ENCODE data around the gene RAET1G.
"Not testable (repeated sequence)": the region's sequence is repeated elsewhere in the genome, so short reads cannot be mapped to it uniquely, and the experiment has no call there.

RAET1G gene

GRCh38 chr6:149953934-149954327 lies 31.0 kb upstream of the RAET1G start:
- DNase-seq (ENCODE audit: low read depth), result not testable (repeated sequence)

- not testable (repeated sequence) for DNase-seq (ENCODE audit: low read depth)
Observed at GRCh38 chr6:149953390-149953789, 30.5 kb upstream of the RAET1G start.

- no peak for DNase-seq (ENCODE audit: low read depth)
Observed at GRCh38 chr6:149951626-149952025, 28.7 kb upstream of the RAET1G start.

- no peak for DNase-seq (ENCODE audit: low read depth)
Observed at GRCh38 chr6:149951096-149951495, 28.2 kb upstream of the RAET1G start.

- DNase-seq (ENCODE audit: low read depth), result no peak
Observed at GRCh38 chr6:149950423-149950822, 27.5 kb upstream of the RAET1G start.

GRCh38 chr6:149948616-149949015 lies 25.7 kb upstream of the RAET1G start:
- no peak for DNase-seq (ENCODE audit: low read depth)

GRCh38 chr6:149948011-149948410 lies 25.1 kb upstream of the RAET1G start:
- DNase-seq (ENCODE audit: low read depth), result no peak

- not testable (repeated sequence) for DNase-seq (ENCODE audit: low read depth)
Observed at GRCh38 chr6:149947533-149947932, 24.6 kb upstream of the RAET1G start.

GRCh38 chr6:149946631-149947030 lies 23.7 kb upstream of the RAET1G start:
- DNase-seq (ENCODE audit: low read depth), result not testable (repeated sequence)

GRCh38 chr6:149945276-149945675 lies 22.4 kb upstream of the RAET1G start:
- not testable (repeated sequence) for DNase-seq (ENCODE audit: low read depth)

- DNase-seq (ENCODE audit: low read depth), result not testable (repeated sequence)
Observed at GRCh38 chr6:149943321-149943720, 20.4 kb upstream of the RAET1G start.

GRCh38 chr6:149942461-149942829 lies 19.5 kb upstream of the RAET1G start:
- DNase-seq (ENCODE audit: low read depth), result no peak

- peak; percentile 92 for DNase-seq (ENCODE audit: low read depth)
Observed at GRCh38 chr6:149941583-149942460, 18.9 kb upstream of the RAET1G start, which contains the start of gene ULBP2. ULBP2 (plus strand) TSS chr6:149942014; CDS start chr6:149942073, 59 bp downstream.

- no peak for DNase-seq (ENCODE audit: low read depth)
Observed at GRCh38 chr6:149940672-149940982, 17.7 kb upstream of the RAET1G start.

- DNase-seq (ENCODE audit: low read depth), result no peak
Observed at GRCh38 chr6:149939909-149940671, 17.2 kb upstream of the RAET1G start.

- DNase-seq (ENCODE audit: low read depth), result no peak
Observed at GRCh38 chr6:149939356-149939648, 16.4 kb upstream of the RAET1G start.

GRCh38 chr6:149938571-149939355 lies 15.8 kb upstream of the RAET1G start:
- DNase-seq (ENCODE audit: low read depth), result no peak

- not testable (repeated sequence) for DNase-seq (ENCODE audit: low read depth)
Observed at GRCh38 chr6:149938013-149938570, 15.2 kb upstream of the RAET1G start.

GRCh38 chr6:149936743-149937142 lies 13.8 kb upstream of the RAET1G start:
- no peak for DNase-seq (ENCODE audit: low read depth)

- no peak for DNase-seq (ENCODE audit: low read depth)
Observed at GRCh38 chr6:149935668-149936067, 12.7 kb upstream of the RAET1G start.

- no peak for DNase-seq (ENCODE audit: low read depth)
Observed at GRCh38 chr6:149935246-149935645, 12.3 kb upstream of the RAET1G start.
